H1 (cell line): ENCODE results near the gene FRMD4A. TPM values are rescaled to one million over a fixed set of nuclear protein-coding genes. Genes with fewer than 3 reads are reported as not detected.

ENCODE experiments used
- BRCA1 ChIP-seq: IDR thresholded peaks from 2 replicates; pipeline ENCODE4 v1.6.1; 2012; ENCODE audit warnings: low read depth, low read length, improper control_type of control experiment
- CHD2 ChIP-seq: IDR thresholded peaks from 2 replicates; pipeline ENCODE4 v1.6.1; 2012; ENCODE audit warnings: low read length, improper control_type of control experiment
- CTBP2 ChIP-seq: IDR thresholded peaks from 2 replicates; pipeline ENCODE4 v1.7.0; 2011; ENCODE audit warnings: borderline replicate concordance, mild to moderate bottlenecking, moderate library complexity, mixed read lengths, low read length; ENCODE audit not compliant: insufficient read depth, insufficient read length
- FOSL1 ChIP-seq: IDR thresholded peaks from 2 replicates; pipeline ENCODE4 v1.6.1; 2011; ENCODE audit warnings: mild to moderate bottlenecking, low read depth, low read length, moderate library complexity; ENCODE audit not compliant: insufficient read depth
- JUND ChIP-seq: IDR thresholded peaks from 2 replicates; pipeline ENCODE4 v1.6.1; 2011; ENCODE audit warnings: mild to moderate bottlenecking, improper control_type of control experiment, low read length
- SP1 ChIP-seq: IDR thresholded peaks from 2 replicates; pipeline ENCODE4 v1.6.1; 2011; ENCODE audit warnings: low read depth, low read length
- TAF1 ChIP-seq: IDR thresholded peaks from 2 replicates; pipeline ENCODE4 v1.6.1; 2011; ENCODE audit warnings: mild to moderate bottlenecking, low read depth, low read length
- polyA plus RNA-seq, 7 experiments: library from polyadenylated mRNA; depleted of rRNA in 3 of 7; stranded (reverse) in 5 of 7; unstranded in 2 of 7; fragments of >200 nt in 5 of 7; fragments of 200-250 nt in 2 of 7; gene quantifications; 1 replicate in 5 of 7; 2 replicates in 1 of 7; 4 replicates in 1 of 7; pipeline versions ENCODE4 v1.2.1 to v1.2.3, GENCODE V29; 2011 to 2013; ENCODE audit warnings: missing spikeins in 2 of 7, mixed read lengths in 2 of 7
- total RNA-seq: library from RNA; stranded (reverse); fragmentation: NEBNext Ultra II Directional; extraction: Animal tissue kit (Norgen Biotek cat#: 25700); gene quantifications from 2 replicates; pipeline ENCODE4 v1.2.1, GENCODE V29; 2021

Gene FRMD4A
- total and polyA plus RNA-seq, 2 of the 8 experiments (the other 6 are each of a cell fraction or from before 2014, with no cell fraction given) = 38.6 to 39.6 TPM

- TF ChIP-seq CTBP2 = no peak
- TF ChIP-seq SP1 = no peak
- no peak for TF ChIP-seq CHD2
- no peak for TF ChIP-seq BRCA1
- TF ChIP-seq JUND = no peak
- TF ChIP-seq FOSL1 = no peak
- TF ChIP-seq TAF1 = no peak
Observed at GRCh38 chr10:14163377-14164086, 167.2 kb downstream of the FRMD4A start (continued).
